OCI-LY1 (cell line): ENCODE results near the gene CD302.

ENCODE experiments used
- H2AFZ ChIP-seq: fragments of 200-600 bp; sonication (generic), shearing (Covaris generic); 2 replicates; pipeline ENCODE4 v1.6.0; 2014; ENCODE audit warnings: antibody characterized with exemption, mild to moderate bottlenecking, low read length
- H3F3A ChIP-seq: fragments of 200-600 bp; sonication (generic), shearing (Covaris generic); 2 replicates; pipeline ENCODE4 v1.6.0; 2014; ENCODE audit warnings: mild to moderate bottlenecking, antibody characterized with exemption, low read length, moderate library complexity; ENCODE audit not compliant: insufficient read depth
- H3K27ac ChIP-seq: fragments of 200-600 bp; sonication (generic); 2 replicates; pipeline ENCODE4 v1.5.1; 2014; ENCODE audit warnings: low read length, mixed run types, mild to moderate bottlenecking, low read depth; ENCODE audit not compliant: poor library complexity, severe bottlenecking
- H3K27me3 ChIP-seq: fragments of 200-600 bp; sonication (generic); 2 replicates; pipeline ENCODE4 v1.6.0; 2014; ENCODE audit warnings: antibody characterized with exemption, mild to moderate bottlenecking, low read length, moderate library complexity; ENCODE audit not compliant: insufficient read depth
- H3K36me3 ChIP-seq: fragments of 200-600 bp; sonication (generic); 2 replicates; pipeline ENCODE4 v1.6.1; 2014; ENCODE audit warnings: mild to moderate bottlenecking, antibody characterized with exemption, low read length, moderate library complexity, mixed read lengths; ENCODE audit not compliant: insufficient read depth
- H3K4me1 ChIP-seq: fragments of 200-600 bp; sonication (generic); 2 replicates; pipeline ENCODE4 v1.5.1; 2014; ENCODE audit warnings: mild to moderate bottlenecking, low read length, moderate library complexity; ENCODE audit not compliant: insufficient read depth, severe bottlenecking
- H3K4me2 ChIP-seq: fragments of 200-600 bp; sonication (generic), shearing (Covaris generic); 2 replicates; pipeline ENCODE4 v1.6.1; 2014; ENCODE audit warnings: low read length
- H3K4me3 ChIP-seq: fragments of 200-600 bp; sonication (generic); 2 replicates; pipeline ENCODE4 v1.5.1; 2014; ENCODE audit warnings: low read length, low read depth, mild to moderate bottlenecking, mixed read lengths; ENCODE audit not compliant: poor library complexity, severe bottlenecking
- H3K79me2 ChIP-seq: fragments of 200-600 bp; shearing (Covaris generic); 2 replicates; pipeline ENCODE4 v1.6.1; 2016; ENCODE audit warnings: mixed run types, low read length, mixed read lengths; ENCODE audit not compliant: insufficient read depth
- H3K9ac ChIP-seq: fragments of 200-600 bp; sonication (generic), shearing (Covaris generic); 2 replicates; pipeline ENCODE4 v1.6.1; 2014; ENCODE audit warnings: mild to moderate bottlenecking, low read length, mixed read lengths
- H3K9me2 ChIP-seq: fragments of 200-600 bp; sonication (generic), shearing (Covaris generic); 2 replicates; pipeline ENCODE4 v1.6.1; 2014; ENCODE audit warnings: low read depth, mild to moderate bottlenecking, low read length, mixed read lengths
- H3K9me3 ChIP-seq: fragments of 200-600 bp; shearing (Covaris generic); 2 replicates; pipeline ENCODE4 v1.6.1; 2014; ENCODE audit warnings: low read length, mixed read lengths
- H4K20me1 ChIP-seq: fragments of 200-600 bp; sonication (generic), shearing (Covaris generic); 2 replicates; pipeline ENCODE4 v1.6.0; 2016; ENCODE audit warnings: mild to moderate bottlenecking, low read length; ENCODE audit not compliant: insufficient read depth
- EZH2 ChIP-seq: fragments of 200-600 bp; sonication (generic), shearing (Covaris generic); IDR thresholded peaks from 2 replicates; pipeline ENCODE4 v1.8.0; 2017; ENCODE audit warnings: borderline replicate concordance, mixed run types, mild to moderate bottlenecking, antibody characterized with exemption, low read length, moderate library complexity, mixed read lengths
- TF ChIP-seq, protein P1 (sequence below): fragments of 200-600 bp; sonication (generic), shearing (Covaris generic); IDR thresholded peaks from 2 replicates; pipeline ENCODE4 v1.5.1; 2017; ENCODE audit warnings: mild to moderate bottlenecking, antibody characterized with exemption, low read length, moderate library complexity, mixed read lengths

CD302 gene

DNA sequence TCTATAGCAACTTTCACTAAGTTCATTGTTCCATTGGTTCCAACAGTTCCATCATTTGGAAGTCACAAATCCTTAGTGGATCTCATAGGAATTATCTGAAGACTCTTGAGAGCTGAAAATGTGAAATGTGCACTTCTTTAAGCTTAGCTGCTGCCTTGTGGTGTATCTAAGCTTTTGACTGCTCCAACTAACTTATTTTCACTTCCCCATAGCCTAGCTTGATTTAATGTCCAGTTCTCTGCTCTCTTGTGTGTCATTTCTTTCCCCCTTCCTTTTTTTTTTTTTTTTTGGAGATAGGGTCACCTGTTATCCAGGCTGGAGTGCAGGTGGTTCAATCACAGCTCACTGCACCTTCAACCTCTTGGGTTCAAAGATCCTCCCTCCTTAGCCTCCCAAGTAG, 34.9 kb upstream of the CD302 start:
- Histone ChIP-seq H3K27ac (no peak overlapping the region), H3K79me2 (no peaks in the 10 kb centered on the region), H3K9me2 (no peaks in the 10 kb centered on the region)

DNA sequence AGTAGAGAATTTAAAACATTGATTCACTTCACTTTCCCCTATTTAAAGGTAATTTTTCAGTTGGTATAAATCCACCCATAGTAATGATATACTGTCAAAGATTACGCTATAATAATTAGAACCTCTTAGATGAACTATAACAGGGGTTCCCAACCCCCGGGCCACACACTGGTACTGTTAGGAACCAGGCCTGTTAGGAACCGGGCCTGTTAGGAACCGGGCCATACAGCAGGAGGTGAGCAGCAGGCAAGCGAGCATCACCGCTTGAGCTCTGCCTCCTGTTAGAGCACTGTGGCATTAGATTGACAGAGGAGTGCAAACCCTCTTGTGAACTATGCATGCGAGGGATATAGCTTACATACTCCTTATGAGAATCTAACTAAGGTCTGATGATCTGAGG, 34.0 kb upstream of the CD302 start:
- Histone ChIP-seq H3K27ac (no peak overlapping the region), H3K4me1 (no peaks in the 10 kb centered on the region), H3K27me3 (no peaks in the 10 kb centered on the region), H3K4me3 (no peak overlapping the region), H3K4me2 (no peak overlapping the region), H3F3A (no peaks in the 10 kb centered on the region), H3K79me2 (no peaks in the 10 kb centered on the region), H4K20me1 (no peaks in the 10 kb centered on the region), H3K9me2 (no peaks in the 10 kb centered on the region), H3K36me3 (peaks cover 10% of the 10 kb centered on the region; the same call in 1 of the 2 replicates), H3K9me3 (no peaks in the 10 kb centered on the region), H3K9ac (no peak overlapping the region), H2AFZ (no peak overlapping the region)
- no peak for TF ChIP-seq EZH2
- TF ChIP-seq, protein P1, sequence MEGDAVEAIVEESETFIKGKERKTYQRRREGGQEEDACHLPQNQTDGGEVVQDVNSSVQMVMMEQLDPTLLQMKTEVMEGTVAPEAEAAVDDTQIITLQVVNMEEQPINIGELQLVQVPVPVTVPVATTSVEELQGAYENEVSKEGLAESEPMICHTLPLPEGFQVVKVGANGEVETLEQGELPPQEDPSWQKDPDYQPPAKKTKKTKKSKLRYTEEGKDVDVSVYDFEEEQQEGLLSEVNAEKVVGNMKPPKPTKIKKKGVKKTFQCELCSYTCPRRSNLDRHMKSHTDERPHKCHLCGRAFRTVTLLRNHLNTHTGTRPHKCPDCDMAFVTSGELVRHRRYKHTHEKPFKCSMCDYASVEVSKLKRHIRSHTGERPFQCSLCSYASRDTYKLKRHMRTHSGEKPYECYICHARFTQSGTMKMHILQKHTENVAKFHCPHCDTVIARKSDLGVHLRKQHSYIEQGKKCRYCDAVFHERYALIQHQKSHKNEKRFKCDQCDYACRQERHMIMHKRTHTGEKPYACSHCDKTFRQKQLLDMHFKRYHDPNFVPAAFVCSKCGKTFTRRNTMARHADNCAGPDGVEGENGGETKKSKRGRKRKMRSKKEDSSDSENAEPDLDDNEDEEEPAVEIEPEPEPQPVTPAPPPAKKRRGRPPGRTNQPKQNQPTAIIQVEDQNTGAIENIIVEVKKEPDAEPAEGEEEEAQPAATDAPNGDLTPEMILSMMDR, result no peak

More for the DNA sequence above, 34.9 kb upstream of the CD302 start:
- Histone ChIP-seq H3K27me3 (no peaks in the 10 kb centered on the region), H3F3A (no peaks in the 10 kb centered on the region), H3K4me1 (no peaks in the 10 kb centered on the region), H3K36me3 (peaks cover 10% of the 10 kb centered on the region; the same call in 1 of the 2 replicates), H3K9ac (no peak overlapping the region), H3K4me3 (no peak overlapping the region), H4K20me1 (no peaks in the 10 kb centered on the region), H2AFZ (no peak overlapping the region), H3K4me2 (no peak overlapping the region), H3K9me3 (no peaks in the 10 kb centered on the region)
- TF ChIP-seq, protein P1, result no peak
- TF ChIP-seq EZH2, result no peak

DNA sequence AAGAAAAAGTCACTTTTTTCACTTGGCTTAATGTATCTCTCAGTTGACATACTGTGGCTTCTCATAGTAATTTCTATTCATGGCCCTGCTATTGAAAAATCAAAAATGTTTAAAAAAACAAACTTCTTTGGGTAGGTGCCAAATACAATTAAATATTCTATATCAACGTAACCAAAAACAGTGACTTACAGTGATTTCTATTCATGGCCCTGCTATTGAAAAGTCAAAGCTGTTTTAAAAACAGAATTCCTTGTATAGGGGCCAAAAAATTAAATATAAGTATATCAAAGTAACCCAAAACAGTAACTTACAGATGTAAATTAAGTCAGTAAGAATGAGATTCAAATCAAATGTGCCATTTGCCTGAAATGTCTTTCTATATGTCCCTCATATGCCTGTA, 31.4 kb upstream of the CD302 start:
- no peaks in the 10 kb centered on the region for H3K9me2 ChIP-seq
- no peaks in the 10 kb centered on the region for H3K9me3 ChIP-seq
- H3K4me3 ChIP-seq, result no peak overlapping the region
- TF ChIP-seq EZH2, result no peak
- TF ChIP-seq, protein P1, result no peak
- no peaks in the 10 kb centered on the region for H3F3A ChIP-seq
- H3K4me2 ChIP-seq, result no peak overlapping the region
- H3K79me2 ChIP-seq, result no peaks in the 10 kb centered on the region
- no peak overlapping the region for H3K27ac ChIP-seq
- no peaks in the 10 kb centered on the region for H3K27me3 ChIP-seq
- H3K36me3 ChIP-seq, result peaks cover 10% of the 10 kb centered on the region; the same call in 1 of the 2 replicates
- H3K9ac ChIP-seq, result no peak overlapping the region
- H2AFZ ChIP-seq, result no peak overlapping the region
- H4K20me1 ChIP-seq, result no peaks in the 10 kb centered on the region
- H3K4me1 ChIP-seq, result no peaks in the 10 kb centered on the region
